ENCODE measurements around the gene USP1.

GRCh38 chr1:62435231-62436038 is 1.4 kb upstream of the USP1 start:
- TF ChIP-seq POLR2A (IDR thresholded peaks at IDR 0.05), result no peak
- no peak for TF ChIP-seq CTCF (IDR thresholded peaks at IDR 0.05)
